Karpas-422 (cell line): ENCODE results near the gene CD163. TPM values are rescaled to one million over a fixed set of nuclear protein-coding genes. Genes with fewer than 3 reads are reported as not detected.

Source experiments
- total RNA-seq: library from RNA; depleted of rRNA; stranded (reverse); fragments of >200 nt; shearing (Covaris generic); gene quantifications from 2 replicates; pipeline ENCODE4 v1.2.3, GENCODE V29; 2014; ENCODE audit warnings: low replicate concordance; rRNA removed

Gene CD163
- total RNA-seq, 1 experiment from 2014 or later: not detected

Other genes with a start within 250 kb of the CD163 start
- not detected in 2 replicates for gene ACSM4, start 199.7 kb downstream of the CD163 start, total RNA-seq
- gene CD163L1, start 59.6 kb downstream of the CD163 start, total RNA-seq: 19.4 and 34.4 TPM in 2 replicates
- not detected in 2 replicates for gene APOBEC1, start 162.1 kb upstream of the CD163 start, total RNA-seq
- not detected in 2 replicates for gene GDF3, start 192.0 kb upstream of the CD163 start, total RNA-seq
- gene DPPA3, start 207.7 kb upstream of the CD163 start, total RNA-seq: not detected in 2 replicates
- gene CLEC4C, start 243.6 kb upstream of the CD163 start, total RNA-seq: not detected in 2 replicates